Activated T-cell treated with anti-CD3 and anti-CD28 coated beads, Interleukin-2, amount 50 U/mL, for 4 hours (primary cell): ENCODE results near the gene GH1. TPM values are rescaled to one million over a fixed set of nuclear protein-coding genes. Genes with fewer than 3 reads are reported as not detected.
"Not testable (repeated sequence)": the region's sequence is repeated elsewhere in the genome, so short reads cannot be mapped to it uniquely, and the experiment has no call there.

Source experiments
- ATAC-seq, 2 donors: fragments of 200-7000 bp; cut with Tn5 transposase; one replicate each; pipeline ENCODE4 v1.10.0; 2021
- DNase-seq: peaks from one replicate; pipeline ENCODE4 v3.0.0-alpha.2; 2020
- H3K27me3 Mint-ChIP-seq: one replicate; pipeline ENCODE4 v1.8.0; 2021; ENCODE audit warnings: low read depth, mixed read lengths
- H3K36me3 Mint-ChIP-seq: one replicate; pipeline ENCODE4 v1.8.0; 2022; ENCODE audit warnings: mixed read lengths; ENCODE audit not compliant: insufficient read depth
- H3K4me1 Mint-ChIP-seq: one replicate; pipeline ENCODE4 v1.8.0; 2021; ENCODE audit warnings: low read depth, mixed read lengths
- H3K4me3 Mint-ChIP-seq: one replicate; pipeline ENCODE4 v1.8.0; 2021; ENCODE audit warnings: mild to moderate bottlenecking, moderate library complexity, mixed read lengths
- H3K9me3 Mint-ChIP-seq: one replicate; pipeline ENCODE4 v1.8.0; 2021; ENCODE audit warnings: mixed read lengths
- total RNA-seq, 3 donors: library from RNA; stranded (reverse); gene quantifications; one replicate each; pipeline ENCODE4 v1.2.1, GENCODE V29; 2021

GH1 gene
- total RNA-seq, 3 donors from 2014 or later, result not detected

DNA sequence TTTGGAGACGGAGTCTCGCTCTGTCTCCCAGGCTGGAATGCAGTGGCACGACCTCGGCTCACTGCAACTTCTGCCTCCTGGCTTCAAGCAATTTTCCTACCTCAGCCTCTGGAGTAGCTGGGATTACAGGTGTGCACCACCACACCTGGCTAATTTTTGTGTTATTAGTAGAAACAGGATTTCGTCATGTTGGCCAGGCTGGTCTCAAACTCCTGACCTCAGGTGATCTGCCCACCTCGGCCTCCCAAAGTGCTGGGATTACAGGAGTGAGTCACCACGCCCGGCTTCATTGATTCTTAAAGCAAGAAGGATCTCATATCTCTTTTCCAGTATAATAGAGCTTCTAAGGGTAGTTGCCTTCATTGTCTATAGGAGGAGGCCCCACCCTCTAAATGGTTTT is 13.8 kb downstream of the GH1 start:
- not testable (repeated sequence) for H3K36me3 Mint-ChIP-seq, ATAC-seq, H3K4me3 Mint-ChIP-seq, H3K4me1 Mint-ChIP-seq, H3K9me3 Mint-ChIP-seq, H3K27me3 Mint-ChIP-seq, DNase-seq

DNA sequence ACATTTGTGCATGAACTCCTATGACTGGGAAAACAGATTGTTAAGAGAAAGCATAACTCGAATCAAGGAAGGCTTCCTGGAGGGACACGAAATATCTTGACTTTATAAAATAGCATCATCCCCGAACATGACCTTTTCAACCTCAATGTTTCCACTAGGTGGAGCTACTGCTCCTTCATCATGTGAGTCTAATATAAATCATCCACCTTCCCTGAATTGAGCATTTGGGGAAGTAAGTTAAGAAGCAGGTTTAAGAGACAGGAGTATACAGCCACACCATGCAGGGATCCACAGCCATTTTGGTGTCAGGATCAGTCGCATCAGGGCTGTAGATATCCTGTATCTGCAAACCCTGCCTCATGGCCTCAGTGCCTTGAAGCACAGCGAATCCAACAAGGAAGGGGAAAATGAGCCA is 14.8 kb downstream of the GH1 start:
- H3K4me1 Mint-ChIP-seq, H3K27me3 Mint-ChIP-seq, H3K4me3 Mint-ChIP-seq, H3K36me3 Mint-ChIP-seq, H3K9me3 Mint-ChIP-seq, DNase-seq: not testable (repeated sequence)
- ATAC-seq, result peak; percentile 60 to 69

DNA sequence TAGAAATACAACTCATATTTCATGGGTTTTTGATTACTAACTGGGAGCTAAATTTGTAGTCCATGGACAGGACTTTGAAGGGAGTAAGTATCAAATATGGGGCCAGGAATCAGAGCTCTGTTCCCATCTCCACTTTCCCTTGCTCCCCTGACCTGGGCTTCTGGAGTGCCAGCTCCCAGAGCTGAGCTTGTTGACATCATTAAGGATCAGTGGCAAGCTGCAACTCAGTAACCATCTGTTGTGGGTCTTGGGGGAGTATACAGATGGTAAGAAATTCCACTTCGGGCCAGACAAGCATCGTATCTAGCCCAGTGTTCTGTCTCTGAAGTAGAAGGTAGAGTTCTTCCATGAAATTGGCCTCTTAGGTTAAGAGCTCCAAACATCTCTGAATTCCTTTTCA is 16.7 kb downstream of the GH1 start:
- H3K9me3 Mint-ChIP-seq, H3K27me3 Mint-ChIP-seq, H3K36me3 Mint-ChIP-seq, DNase-seq, H3K4me1 Mint-ChIP-seq, H3K4me3 Mint-ChIP-seq, ATAC-seq: not testable (repeated sequence)

DNA sequence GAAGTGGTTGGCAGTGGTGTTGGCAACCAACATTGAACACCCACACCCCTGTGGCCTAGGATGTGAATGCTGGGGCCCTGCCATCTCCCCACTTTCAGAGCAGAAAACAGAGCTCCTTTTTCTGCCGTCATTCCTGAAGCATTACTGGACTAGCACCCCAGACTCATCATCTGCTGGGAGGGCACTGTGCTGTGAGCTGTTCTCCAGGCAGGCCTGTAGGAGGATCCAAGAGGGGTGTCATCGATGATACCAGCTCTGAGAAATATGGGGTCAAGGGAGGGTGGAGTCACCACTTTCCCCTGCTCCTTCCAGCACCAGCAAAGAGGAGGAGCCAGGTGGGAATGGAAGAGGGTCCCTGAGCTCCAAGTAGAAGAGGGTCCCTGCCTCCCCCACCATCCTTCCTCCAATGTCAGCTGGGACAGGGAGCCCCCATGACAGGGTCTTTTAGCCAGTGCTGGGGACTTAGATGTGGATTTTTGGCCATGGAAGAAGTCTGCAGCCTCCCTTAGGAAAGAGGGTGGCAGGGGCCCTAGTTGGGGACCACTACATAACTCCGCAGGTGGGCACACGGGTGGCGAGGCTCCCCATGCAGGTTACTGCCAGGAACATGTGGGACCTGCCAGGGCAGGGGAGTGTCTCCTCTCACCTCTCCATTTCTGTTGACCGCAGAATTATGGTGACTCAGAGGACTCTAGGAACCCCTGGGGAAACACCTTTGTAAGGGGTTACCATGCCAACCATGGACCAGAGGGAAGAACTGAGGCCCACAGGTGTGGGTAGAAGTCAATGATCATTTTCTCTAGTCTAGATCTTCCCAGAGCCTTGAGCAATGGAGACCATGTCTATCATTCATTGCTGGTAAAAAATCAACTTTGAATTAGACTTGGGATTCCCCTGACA is 19.5 kb downstream of the GH1 start:
- not testable (repeated sequence) for H3K4me1 Mint-ChIP-seq, H3K9me3 Mint-ChIP-seq, H3K4me3 Mint-ChIP-seq, H3K27me3 Mint-ChIP-seq, H3K36me3 Mint-ChIP-seq
- peak in 1 of 2 donors; percentile 78 for ATAC-seq
- DNase-seq, result peak; percentile 19

DNA sequence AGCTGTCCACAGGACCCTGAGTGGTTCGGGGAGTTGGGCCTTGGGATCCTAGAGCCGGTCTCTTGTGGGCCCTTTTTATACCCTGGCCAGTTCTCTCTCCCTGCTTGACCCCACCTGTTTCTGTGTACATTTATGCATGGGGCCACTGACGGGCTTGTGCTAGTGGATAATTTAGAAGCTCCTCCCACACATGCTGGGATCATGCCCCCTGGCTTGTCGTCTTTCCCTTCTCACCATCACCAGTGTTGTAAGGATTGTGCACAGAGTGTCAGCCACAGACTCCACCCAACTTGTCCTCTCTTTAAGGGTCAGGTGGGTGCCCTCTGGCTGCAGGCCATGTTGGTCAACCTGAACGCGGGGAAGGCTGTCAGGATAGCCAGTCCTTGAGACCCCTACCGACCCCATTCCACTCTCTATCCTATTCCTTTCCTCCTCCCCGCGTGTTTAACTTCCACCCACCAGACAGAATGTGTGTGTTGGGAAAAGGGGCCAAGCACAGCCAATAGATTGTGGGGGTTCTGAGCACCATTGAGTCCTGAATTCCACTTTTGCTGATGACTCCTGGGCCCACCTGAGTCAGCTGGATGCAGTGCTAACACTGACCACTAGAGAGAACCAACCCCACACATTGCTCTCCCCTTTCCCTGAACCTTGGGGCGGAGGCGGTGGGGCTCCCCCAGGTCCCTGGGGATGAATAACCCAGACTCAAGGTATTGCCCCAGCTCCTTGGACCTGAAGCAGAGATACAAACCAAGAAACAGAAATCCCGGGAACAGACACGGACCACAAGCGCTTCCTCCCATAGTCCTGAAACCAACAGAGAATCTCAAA is 21.9 kb downstream of the GH1 start, which contains the start of gene CSH1:
Gene CSH1, minus strand, starts transcription at position 51 of the 831 bp plus-strand sequence. CDS start 63 bp downstream, outside the sequence.
- H3K27me3 Mint-ChIP-seq, H3K4me1 Mint-ChIP-seq, DNase-seq, H3K4me3 Mint-ChIP-seq, H3K9me3 Mint-ChIP-seq, H3K36me3 Mint-ChIP-seq: not testable (repeated sequence)
- ATAC-seq, result peak in 1 of 2 donors; percentile 27

DNA sequence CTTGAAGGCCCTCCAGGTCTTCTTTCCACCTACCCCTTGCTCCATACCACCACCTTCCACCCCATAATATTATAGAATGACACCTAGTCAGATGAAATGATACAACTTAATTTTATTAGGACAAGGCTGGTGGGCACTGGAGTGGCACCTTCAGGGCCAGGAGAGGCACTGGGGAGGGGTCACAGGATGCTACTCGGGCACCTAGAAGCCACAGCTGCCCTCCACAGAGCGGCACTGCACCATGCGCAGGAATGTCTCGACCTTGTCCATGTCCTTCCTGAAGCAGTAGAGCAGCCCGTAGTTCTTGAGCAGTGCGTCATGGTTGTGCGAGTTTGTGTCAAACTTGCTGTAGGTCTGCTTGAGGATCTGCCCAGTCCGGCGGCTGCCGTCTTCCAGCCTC is 23.8 kb downstream of the GH1 start:
- not testable (repeated sequence) for H3K4me1 Mint-ChIP-seq, H3K4me3 Mint-ChIP-seq, ATAC-seq, H3K9me3 Mint-ChIP-seq, H3K27me3 Mint-ChIP-seq, DNase-seq, H3K36me3 Mint-ChIP-seq

DNA sequence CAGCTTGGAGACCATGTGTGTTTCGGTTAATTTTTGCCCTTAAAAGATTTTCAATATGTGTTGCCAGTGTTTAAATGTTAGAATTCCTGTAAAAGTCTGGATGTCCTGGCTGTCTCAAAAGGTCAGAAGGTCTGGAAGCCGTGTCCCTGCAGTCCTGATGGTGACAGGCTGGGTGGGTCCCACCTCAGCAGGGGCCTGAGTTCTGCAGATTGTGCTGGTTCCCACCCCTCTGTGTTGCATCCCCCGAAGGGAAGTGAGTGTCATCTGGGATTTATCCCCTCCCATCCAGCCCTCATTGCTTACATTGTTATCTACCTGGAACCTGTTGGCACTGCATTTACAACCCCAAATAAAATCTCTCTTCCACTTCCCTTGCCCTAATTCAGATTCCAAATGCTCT is 24.6 kb downstream of the GH1 start:
- not testable (repeated sequence) for H3K4me1 Mint-ChIP-seq, H3K9me3 Mint-ChIP-seq, DNase-seq, ATAC-seq, H3K36me3 Mint-ChIP-seq, H3K4me3 Mint-ChIP-seq, H3K27me3 Mint-ChIP-seq

DNA sequence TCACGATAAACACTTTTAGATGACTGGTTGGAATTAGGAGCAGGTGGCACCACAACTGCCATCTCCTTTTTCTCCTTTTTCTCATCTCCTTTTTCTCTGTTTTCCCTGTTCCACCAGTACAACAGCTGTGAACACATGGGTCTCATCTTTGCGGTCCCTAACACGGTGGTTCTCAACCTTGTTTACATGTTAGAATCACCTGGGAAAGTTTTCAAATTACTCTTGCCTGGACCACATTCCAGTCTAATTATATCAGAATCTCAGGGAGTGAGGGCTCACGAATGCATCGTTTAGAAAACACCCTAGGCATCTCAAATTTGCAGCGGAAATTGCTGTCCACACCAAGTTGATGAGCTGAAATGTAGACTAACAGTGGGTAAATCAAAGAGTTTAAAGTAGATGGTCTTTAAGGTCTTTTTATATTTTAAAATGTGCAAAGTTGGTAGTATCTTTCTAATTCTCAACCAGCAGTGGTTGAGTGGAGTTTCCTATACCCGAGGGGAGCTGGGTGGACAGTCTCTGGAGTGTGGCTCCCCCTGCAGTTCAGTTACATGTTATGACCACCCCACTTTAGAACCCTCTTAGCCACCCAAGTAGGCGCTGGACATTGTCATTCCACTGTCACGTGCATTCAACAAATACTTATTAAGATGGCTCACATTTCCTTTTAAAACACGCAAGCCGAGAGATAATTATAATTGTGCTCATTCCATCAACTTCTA is 26.2 kb downstream of the GH1 start:
- not testable (repeated sequence) for H3K36me3 Mint-ChIP-seq, H3K4me3 Mint-ChIP-seq, DNase-seq, H3K9me3 Mint-ChIP-seq, H3K4me1 Mint-ChIP-seq, ATAC-seq, H3K27me3 Mint-ChIP-seq

DNA sequence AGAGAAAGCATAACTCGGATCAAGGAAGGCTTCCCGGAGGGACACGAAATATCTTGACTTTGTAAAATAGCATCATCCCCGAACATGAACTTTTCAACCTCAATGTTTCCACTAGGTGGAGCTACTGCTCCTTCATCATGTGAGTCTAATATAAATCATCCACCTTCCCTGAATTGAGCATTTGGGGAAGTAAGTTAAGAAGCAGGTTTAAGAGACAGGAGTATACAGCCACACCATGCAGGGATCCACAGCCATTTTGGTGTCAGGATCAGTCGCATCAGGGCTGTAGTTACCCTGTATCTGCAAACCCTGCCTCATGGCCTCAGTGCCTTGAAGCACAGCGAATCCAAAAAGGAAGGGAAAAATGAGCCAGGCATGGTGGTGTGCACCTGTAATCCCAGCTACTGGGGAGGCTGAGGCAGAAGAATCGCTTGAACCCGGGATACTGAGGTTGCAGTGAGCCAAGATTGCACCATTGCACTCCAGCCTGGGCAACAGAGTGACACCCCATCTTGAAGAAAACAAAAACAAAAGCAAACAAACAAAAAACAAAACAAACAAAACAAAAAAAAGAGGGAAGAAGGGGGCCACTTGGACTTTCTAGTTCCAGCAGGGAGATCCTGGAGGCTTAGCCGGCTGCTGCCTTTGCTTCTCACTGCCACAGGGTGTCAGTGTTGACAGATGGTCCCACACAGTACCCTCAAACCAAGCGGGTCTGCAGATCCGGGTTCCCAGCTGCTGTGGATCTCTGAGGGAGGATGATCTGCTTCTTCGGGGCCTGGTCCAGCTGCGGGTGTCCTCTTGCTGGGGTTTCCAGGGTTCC is 29.4 kb downstream of the GH1 start:
- ATAC-seq, result peak; percentile 70 to 74
- not testable (repeated sequence) for H3K9me3 Mint-ChIP-seq, H3K4me3 Mint-ChIP-seq, H3K27me3 Mint-ChIP-seq, H3K36me3 Mint-ChIP-seq, DNase-seq, H3K4me1 Mint-ChIP-seq

DNA sequence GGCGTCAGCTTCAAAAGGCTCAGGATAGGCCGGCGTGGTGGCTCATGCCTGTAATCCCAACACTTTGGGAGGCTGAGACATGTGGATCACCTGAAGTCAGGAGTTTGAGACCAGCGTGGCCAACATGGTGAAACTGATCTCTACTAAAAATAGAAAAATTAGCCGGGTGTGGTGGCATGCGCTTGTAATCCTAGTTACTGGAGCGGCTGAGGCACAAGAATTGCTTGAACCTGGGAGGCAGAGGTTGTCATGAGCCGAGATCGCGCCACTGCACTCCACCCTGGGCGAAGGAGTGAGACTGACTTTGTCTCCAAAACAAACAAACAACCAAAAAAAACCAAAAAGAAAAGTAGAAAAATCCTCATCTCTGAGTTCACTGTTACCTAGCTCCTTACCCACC is 33.5 kb downstream of the GH1 start:
- not testable (repeated sequence) for DNase-seq, H3K36me3 Mint-ChIP-seq, H3K4me3 Mint-ChIP-seq, ATAC-seq, H3K27me3 Mint-ChIP-seq, H3K9me3 Mint-ChIP-seq, H3K4me1 Mint-ChIP-seq

DNA sequence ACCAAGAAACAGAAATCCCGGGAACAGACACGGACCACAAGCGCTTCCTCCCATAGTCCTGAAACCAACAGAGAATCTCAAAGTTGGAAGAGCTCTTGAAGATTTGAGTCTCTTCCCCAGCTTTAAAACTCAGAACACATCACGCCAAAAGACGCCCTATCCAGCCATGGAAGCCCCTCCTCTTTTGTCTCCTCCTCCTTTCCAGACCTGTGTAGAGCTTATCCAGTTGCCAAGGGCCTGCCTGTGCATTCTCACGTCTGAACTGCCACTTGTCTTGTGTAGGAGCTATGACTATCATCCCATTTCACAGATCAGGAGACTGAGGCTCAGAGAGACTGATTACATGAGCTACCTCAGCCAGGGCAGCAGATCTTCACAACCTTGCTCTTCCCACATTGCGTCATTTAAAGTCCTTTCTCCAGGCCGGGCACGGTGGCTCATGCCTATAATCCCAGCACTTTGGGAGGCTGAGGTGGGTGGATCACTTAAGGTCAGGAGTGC is 36.0 kb downstream of the GH1 start:
- not testable (repeated sequence) for H3K9me3 Mint-ChIP-seq, H3K4me3 Mint-ChIP-seq, DNase-seq, H3K4me1 Mint-ChIP-seq, H3K27me3 Mint-ChIP-seq, ATAC-seq, H3K36me3 Mint-ChIP-seq

DNA sequence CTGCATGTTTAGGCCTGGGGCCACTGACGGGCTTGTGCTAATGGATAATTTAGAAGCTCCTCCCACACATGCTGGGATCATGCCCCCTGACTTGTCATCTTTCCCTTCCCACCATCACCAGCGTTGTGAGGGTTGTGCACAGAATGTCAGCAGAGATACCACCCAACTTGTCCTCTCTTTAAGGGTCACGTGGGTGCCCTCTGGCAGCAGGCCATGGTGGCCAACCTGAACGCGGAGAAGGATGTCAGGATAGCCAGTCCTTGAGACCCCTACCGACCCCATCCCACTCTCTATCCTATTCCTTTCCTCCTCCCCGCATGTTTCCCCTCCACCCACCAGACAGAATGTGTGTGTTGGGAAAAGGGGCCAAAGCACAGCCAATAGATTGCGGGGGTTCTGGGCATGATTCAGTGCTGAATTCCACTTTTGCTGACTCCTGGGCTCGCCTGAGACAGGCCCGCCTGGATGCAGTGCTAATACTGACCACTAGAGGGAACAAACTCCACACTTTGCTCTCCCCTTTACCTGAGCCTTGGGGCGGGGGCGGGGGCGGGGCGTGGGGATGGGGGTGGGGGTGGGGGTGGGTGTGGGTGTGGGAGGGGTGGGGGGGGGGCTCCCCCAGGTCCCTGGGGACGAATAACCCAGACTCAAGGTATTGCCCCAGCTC is 36.6 kb downstream of the GH1 start, which contains the start of gene GH2:
Gene GH2, minus strand, starts transcription at position 10 of the 667 bp plus-strand sequence. CDS start 143 bp downstream, outside the sequence.
- peaks cover 2% of the 10 kb centered on the region for H3K4me1 Mint-ChIP-seq
- H3K27me3 Mint-ChIP-seq, result no peaks in the 10 kb centered on the region
- no peaks in the 10 kb centered on the region for H3K9me3 Mint-ChIP-seq
- H3K36me3 Mint-ChIP-seq, result no peaks in the 10 kb centered on the region
- no peak within 1 kb of the TSS for H3K4me3 Mint-ChIP-seq
- peak; percentile 53 for DNase-seq
- ATAC-seq, result peak; percentile 90 to 93

DNA sequence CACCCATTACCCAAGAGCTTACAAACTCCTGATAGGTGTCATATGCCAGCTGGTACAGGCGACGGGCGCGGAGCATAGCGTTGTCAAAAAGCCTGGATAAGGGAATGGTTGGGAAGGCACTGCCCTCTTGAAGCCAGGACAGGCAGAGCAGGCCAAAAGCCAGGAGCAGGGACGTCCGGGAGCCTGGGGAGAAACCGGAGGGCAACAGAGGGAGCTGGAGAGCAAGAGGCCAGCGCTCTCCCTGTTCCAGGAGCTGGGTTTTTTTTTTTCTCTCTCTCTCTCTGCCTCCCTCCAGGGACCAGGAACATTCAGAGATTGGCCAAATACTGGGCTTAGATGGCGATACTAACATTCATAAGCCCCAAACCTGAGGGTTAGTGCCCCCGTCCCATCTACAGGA is 37.3 kb downstream of the GH1 start:
- not testable (repeated sequence) for DNase-seq, H3K36me3 Mint-ChIP-seq, ATAC-seq, H3K27me3 Mint-ChIP-seq, H3K4me3 Mint-ChIP-seq, H3K4me1 Mint-ChIP-seq, H3K9me3 Mint-ChIP-seq
